Measurements from ENCODE around the gene MYRIP.

Gene MYRIP

DNA sequence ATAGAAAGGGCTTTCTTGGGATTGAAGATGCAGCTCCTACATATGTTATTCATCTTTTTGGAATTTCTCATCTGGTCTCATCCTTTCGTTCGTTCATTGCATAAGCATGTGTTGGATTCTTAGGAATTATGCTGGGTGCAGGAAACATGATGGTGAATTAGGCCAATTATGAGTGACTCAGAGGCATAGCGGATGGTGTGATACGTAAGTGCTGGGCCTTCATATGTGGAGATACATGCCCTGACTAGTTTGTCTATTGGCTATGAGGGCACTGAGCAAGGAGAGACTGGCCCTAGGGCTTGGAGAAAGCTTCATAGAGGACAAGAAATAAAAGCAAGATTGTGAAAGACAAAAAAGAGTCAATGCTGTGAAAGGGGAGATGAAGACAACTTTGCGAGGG is 235.1 kb downstream of the MYRIP start:
- H4K20me1 ChIP-seq (ENCODE audit: low read depth, low read length) = no peaks in the 10 kb centered on the region
- no peaks in the 10 kb centered on the region for H3K9me2 ChIP-seq (replicated peaks; ENCODE audit: insufficient read depth, low read length)
- no peaks in the 10 kb centered on the region for H3F3A ChIP-seq (ENCODE audit: insufficient read depth)
- no peak overlapping the region for H3K4me2 ChIP-seq (ENCODE audit: low read depth, low read length, poor library complexity, severe bottlenecking)
- TF ChIP-seq, protein P1, sequence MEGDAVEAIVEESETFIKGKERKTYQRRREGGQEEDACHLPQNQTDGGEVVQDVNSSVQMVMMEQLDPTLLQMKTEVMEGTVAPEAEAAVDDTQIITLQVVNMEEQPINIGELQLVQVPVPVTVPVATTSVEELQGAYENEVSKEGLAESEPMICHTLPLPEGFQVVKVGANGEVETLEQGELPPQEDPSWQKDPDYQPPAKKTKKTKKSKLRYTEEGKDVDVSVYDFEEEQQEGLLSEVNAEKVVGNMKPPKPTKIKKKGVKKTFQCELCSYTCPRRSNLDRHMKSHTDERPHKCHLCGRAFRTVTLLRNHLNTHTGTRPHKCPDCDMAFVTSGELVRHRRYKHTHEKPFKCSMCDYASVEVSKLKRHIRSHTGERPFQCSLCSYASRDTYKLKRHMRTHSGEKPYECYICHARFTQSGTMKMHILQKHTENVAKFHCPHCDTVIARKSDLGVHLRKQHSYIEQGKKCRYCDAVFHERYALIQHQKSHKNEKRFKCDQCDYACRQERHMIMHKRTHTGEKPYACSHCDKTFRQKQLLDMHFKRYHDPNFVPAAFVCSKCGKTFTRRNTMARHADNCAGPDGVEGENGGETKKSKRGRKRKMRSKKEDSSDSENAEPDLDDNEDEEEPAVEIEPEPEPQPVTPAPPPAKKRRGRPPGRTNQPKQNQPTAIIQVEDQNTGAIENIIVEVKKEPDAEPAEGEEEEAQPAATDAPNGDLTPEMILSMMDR (IDR thresholded peaks at IDR 0.05; ENCODE audit: insufficient read depth, low read length, poor library complexity, severe bottlenecking) = no peak
- no peak for TF ChIP-seq EZH2phosphoT487 (conservative IDR thresholded peaks at IDR 0.05; ENCODE audit: low read length)
- H2AFZ ChIP-seq (ENCODE audit: low read depth, low read length, severe bottlenecking) = no peak overlapping the region
- H3K27me3 ChIP-seq (ENCODE audit: low read length) = no peaks in the 10 kb centered on the region
- H3K36me3 ChIP-seq (ENCODE audit: low read length) = no peaks in the 10 kb centered on the region
- no peak overlapping the region for H3K9ac ChIP-seq (ENCODE audit: low read length)
- no peak overlapping the region for H3K27ac ChIP-seq (ENCODE audit: low read depth, low read length)
- no peaks in the 10 kb centered on the region for H3K9me3 ChIP-seq (ENCODE audit: insufficient read depth, low read length)
- no peak overlapping the region for H3K4me3 ChIP-seq (ENCODE audit: insufficient read depth, low read length, poor library complexity, severe bottlenecking)
- no peaks in the 10 kb centered on the region for H3K79me2 ChIP-seq (ENCODE audit: insufficient read depth, low read length)

DNA sequence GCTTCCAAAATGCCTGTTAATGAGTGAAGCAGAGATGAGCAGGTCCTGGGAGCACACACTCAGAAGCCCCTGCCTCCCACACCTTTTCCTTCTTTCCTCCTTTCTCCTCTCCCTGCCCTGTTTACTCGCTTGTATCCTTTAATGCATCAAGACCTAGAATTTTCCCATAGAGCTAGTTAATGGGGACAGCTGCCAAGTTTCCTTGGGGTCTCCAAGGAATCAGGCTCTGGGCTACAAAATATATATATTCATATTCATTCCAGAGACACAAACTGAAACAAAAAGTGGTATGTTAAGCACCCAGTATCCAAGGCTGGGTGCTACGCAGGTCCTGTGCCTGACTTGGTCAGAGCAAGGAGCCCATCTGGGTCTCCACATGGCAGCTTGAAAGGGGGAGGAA is 235.6 kb downstream of the MYRIP start:
- H3K9me3 ChIP-seq (ENCODE audit: insufficient read depth, low read length) = no peaks in the 10 kb centered on the region
- H3K27ac ChIP-seq (ENCODE audit: low read depth, low read length) = no peak overlapping the region
- H3K36me3 ChIP-seq (ENCODE audit: low read length) = no peaks in the 10 kb centered on the region
- no peak overlapping the region for H3K4me2 ChIP-seq (ENCODE audit: low read depth, low read length, poor library complexity, severe bottlenecking)
- H3K79me2 ChIP-seq (ENCODE audit: insufficient read depth, low read length) = no peaks in the 10 kb centered on the region
- no peak overlapping the region for H3K4me3 ChIP-seq (ENCODE audit: insufficient read depth, low read length, poor library complexity, severe bottlenecking)
- no peaks in the 10 kb centered on the region for H3K27me3 ChIP-seq (ENCODE audit: low read length)
- H4K20me1 ChIP-seq (ENCODE audit: low read depth, low read length) = no peaks in the 10 kb centered on the region
- no peaks in the 10 kb centered on the region for H3K9me2 ChIP-seq (replicated peaks; ENCODE audit: insufficient read depth, low read length)
- no peak for TF ChIP-seq EZH2phosphoT487 (conservative IDR thresholded peaks at IDR 0.05; ENCODE audit: low read length)
- TF ChIP-seq, protein P1 (IDR thresholded peaks at IDR 0.05; ENCODE audit: insufficient read depth, low read length, poor library complexity, severe bottlenecking) = no peak
- H2AFZ ChIP-seq (ENCODE audit: low read depth, low read length, severe bottlenecking) = no peak overlapping the region
- H3F3A ChIP-seq (ENCODE audit: insufficient read depth) = no peaks in the 10 kb centered on the region
- no peak overlapping the region for H3K9ac ChIP-seq (ENCODE audit: low read length)

DNA sequence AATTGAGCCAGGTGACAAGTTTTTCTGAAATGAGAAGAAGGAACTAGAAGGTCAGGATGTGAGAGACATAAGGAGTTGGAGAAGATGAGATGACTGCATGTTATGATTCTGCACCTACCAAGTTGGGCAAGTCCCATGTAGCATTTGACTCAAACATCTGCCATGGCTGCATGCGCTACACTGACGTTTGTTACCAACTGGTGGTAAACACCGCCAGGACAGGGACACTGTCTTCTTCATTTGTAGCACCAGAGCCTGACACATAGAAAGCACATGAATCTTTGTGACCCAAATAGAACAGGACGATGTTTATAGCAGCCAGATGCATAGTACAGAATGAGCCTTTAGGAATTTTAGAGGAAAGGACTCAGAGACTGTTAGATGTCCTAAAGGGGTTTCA is 236.7 kb downstream of the MYRIP start:
- Histone ChIP-seq H3K27ac (ENCODE audit: low read depth, low read length) (no peak overlapping the region), H4K20me1 (ENCODE audit: low read depth, low read length) (no peaks in the 10 kb centered on the region), H3K9ac (ENCODE audit: low read length) (no peak overlapping the region), H3K79me2 (ENCODE audit: insufficient read depth, low read length) (no peaks in the 10 kb centered on the region), H3F3A (ENCODE audit: insufficient read depth) (no peaks in the 10 kb centered on the region), H3K36me3 (ENCODE audit: low read length) (no peaks in the 10 kb centered on the region), H3K9me3 (ENCODE audit: insufficient read depth, low read length) (no peaks in the 10 kb centered on the region), H3K9me2 (replicated peaks; ENCODE audit: insufficient read depth, low read length) (no peaks in the 10 kb centered on the region), H3K4me3 (ENCODE audit: insufficient read depth, low read length, poor library complexity, severe bottlenecking) (no peak overlapping the region), H2AFZ (ENCODE audit: low read depth, low read length, severe bottlenecking) (no peak overlapping the region), H3K4me2 (ENCODE audit: low read depth, low read length, poor library complexity, severe bottlenecking) (no peak overlapping the region), H3K27me3 (ENCODE audit: low read length) (no peaks in the 10 kb centered on the region)
- TF ChIP-seq, protein P1 (IDR thresholded peaks at IDR 0.05; ENCODE audit: insufficient read depth, low read length, poor library complexity, severe bottlenecking) = no peak
- TF ChIP-seq EZH2phosphoT487 (conservative IDR thresholded peaks at IDR 0.05; ENCODE audit: low read length) = no peak

Measured in SU-DHL-6 (cell line).